Esophagus muscularis mucosa (tissue), 4 donors: Measurements from ENCODE around the gene SIGLEC10. TPM values are rescaled to one million over a fixed set of nuclear protein-coding genes. Genes with fewer than 3 reads are reported as not detected.
"Not testable (repeated sequence)": the region's sequence is repeated elsewhere in the genome, so short reads cannot be mapped to it uniquely, and the experiment has no call there.

Experiments
- DNase-seq: peaks from one replicate; pipeline ENCODE4 v3.0.0-alpha.2; 2017; ENCODE audit errors: extremely low spot score
- H3K27ac ChIP-seq, 4 donors: fragments of 200-600 bp; sonication (generic); replicated peaks in 1 of 4; 1 replicate in 3 of 4; 2 replicates in 1 of 4; pipeline ENCODE4 v1.5.1; 2016 to 2019; ENCODE audit warnings: mild to moderate bottlenecking in 1 of 4
- H3K27me3 ChIP-seq, 4 donors: fragments of 200-600 bp; sonication (generic); one replicate each; pipeline versions ENCODE4 v1.5.1 to v1.6.0; 2016 to 2019
- H3K36me3 ChIP-seq, 4 donors: fragments of 200-600 bp; sonication (generic); one replicate each; pipeline ENCODE4 v1.5.1; 2016 to 2019
- H3K4me1 ChIP-seq, 4 donors: fragments of 200-600 bp; sonication (generic); one replicate each; pipeline ENCODE4 v1.5.1; 2016 to 2019
- H3K4me3 ChIP-seq, 4 donors: fragments of 200-600 bp; sonication (generic); 1 replicate in 2 of 4; 2 replicates in 2 of 4; pipeline ENCODE4 v1.5.1; 2016 to 2019; ENCODE audit warnings: mild to moderate bottlenecking in 4 of 4, moderate library complexity in 1 of 4
- H3K9me3 ChIP-seq, 4 donors: fragments of 200-600 bp; sonication (generic); 1 replicate in 3 of 4; 2 replicates in 1 of 4; pipeline ENCODE4 v1.5.1; 2016 to 2019
- EP300 ChIP-seq: sonication (generic); formaldehyde crosslinking; IDR thresholded peaks from one replicate; pipeline ENCODE4 v1.6.1; 2017; ENCODE audit warnings: antibody characterized with exemption
- POLR2A ChIP-seq: fragments of 450-650 bp; IDR thresholded peaks from one replicate; pipeline ENCODE4 v1.6.1; 2017; ENCODE audit warnings: antibody characterized with exemption, moderate library complexity, mild to moderate bottlenecking, low read depth
- POLR2AphosphoS5 ChIP-seq, 2 donors: sonication (generic); formaldehyde crosslinking; IDR thresholded peaks; one replicate each; pipeline ENCODE4 v1.6.1; 2017; ENCODE audit warnings: antibody characterized with exemption in 2 of 2
- WGBS: methylation state at CpG from one replicate; pipeline ENCODE4 v1.1.5; 2018; 5-methylcytosine and 5-hydroxymethylcytosine counted together
- intact Hi-C: fragments of 100-400 bp; cut with DNase I; formaldehyde crosslinking; loops from one replicate; pipeline ENCODE4 v1.15.1; 2023
- total RNA-seq, 4 donors: library from RNA; depleted of rRNA; stranded (reverse); fragments of >200 nt; gene quantifications; one replicate each; pipeline versions ENCODE4 v1.1.0 to v1.2.1, GENCODE V29; 2016
- TF ChIP-seq, protein P1 (sequence below), 3 experiments: fragments of 200-600 bp in 2 of 3; fragments of 450-650 bp in 1 of 3; sonication (generic) in 2 of 3; IDR thresholded peaks; one replicate each; pipeline ENCODE4 v1.5.1; 2017 to 2019; ENCODE audit warnings: antibody characterized with exemption in 3 of 3, mild to moderate bottlenecking in 2 of 3, moderate library complexity in 1 of 3

The SIGLEC10 gene
- total RNA-seq, 4 donors from 2014 or later, result 1.4 to 4.1 (median 2.4) TPM

DNA sequence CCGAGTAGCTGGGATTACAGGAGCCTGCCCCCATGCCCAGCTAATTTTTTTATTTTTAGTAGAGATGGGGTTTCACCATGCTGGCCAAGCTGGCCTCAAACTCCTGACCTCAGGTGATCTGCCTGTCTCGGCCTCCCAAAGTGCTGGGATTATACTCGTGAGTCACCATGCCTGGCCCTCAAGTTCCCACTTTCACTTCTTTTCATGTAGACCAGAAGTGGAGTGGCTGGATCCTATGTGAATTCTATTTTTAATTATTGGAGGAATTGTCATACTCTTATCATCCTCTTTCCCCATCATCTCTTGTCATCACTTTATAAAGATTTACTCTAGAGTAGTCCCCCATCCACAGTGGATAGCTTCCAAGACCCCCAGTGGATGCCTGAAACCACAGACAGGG, 12.8 kb upstream of the SIGLEC10 start:
- intact Hi-C loops, result no loop called here
- Histone ChIP-seq H3K36me3 (no peaks in the 10 kb centered on the region), H3K27me3 (peaks cover 0 to 33% (median 0%) of the 10 kb centered on the region in 4 donors), H3K27ac (no peak overlapping the region), H3K9me3 (no peaks in the 10 kb centered on the region), H3K4me1 (no peaks in the 10 kb centered on the region), H3K4me3 (no peak overlapping the region)
- WGBS, result 61% methylated on average over 3 of the region's 3 CpGs
- TF ChIP-seq POLR2A (no peak), POLR2AphosphoS5 (IDR thresholded peaks at IDR 0.05) (no peak), EP300 (no peak)
- TF ChIP-seq, protein P1, sequence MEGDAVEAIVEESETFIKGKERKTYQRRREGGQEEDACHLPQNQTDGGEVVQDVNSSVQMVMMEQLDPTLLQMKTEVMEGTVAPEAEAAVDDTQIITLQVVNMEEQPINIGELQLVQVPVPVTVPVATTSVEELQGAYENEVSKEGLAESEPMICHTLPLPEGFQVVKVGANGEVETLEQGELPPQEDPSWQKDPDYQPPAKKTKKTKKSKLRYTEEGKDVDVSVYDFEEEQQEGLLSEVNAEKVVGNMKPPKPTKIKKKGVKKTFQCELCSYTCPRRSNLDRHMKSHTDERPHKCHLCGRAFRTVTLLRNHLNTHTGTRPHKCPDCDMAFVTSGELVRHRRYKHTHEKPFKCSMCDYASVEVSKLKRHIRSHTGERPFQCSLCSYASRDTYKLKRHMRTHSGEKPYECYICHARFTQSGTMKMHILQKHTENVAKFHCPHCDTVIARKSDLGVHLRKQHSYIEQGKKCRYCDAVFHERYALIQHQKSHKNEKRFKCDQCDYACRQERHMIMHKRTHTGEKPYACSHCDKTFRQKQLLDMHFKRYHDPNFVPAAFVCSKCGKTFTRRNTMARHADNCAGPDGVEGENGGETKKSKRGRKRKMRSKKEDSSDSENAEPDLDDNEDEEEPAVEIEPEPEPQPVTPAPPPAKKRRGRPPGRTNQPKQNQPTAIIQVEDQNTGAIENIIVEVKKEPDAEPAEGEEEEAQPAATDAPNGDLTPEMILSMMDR (IDR thresholded peaks at IDR 0.05), result no peak
- DNase-seq, result no peak

GRCh38 chr19:51427201-51427600, 9.8 kb upstream of the SIGLEC10 start:
- peaks cover 0 to 40% (median 0%) of the 10 kb centered on the region in 4 donors for H3K27me3 ChIP-seq
- TF ChIP-seq EP300, result no peak
- TF ChIP-seq, protein P1 (IDR thresholded peaks at IDR 0.05), result no peak
- no peak for TF ChIP-seq POLR2A
- TF ChIP-seq POLR2AphosphoS5 (IDR thresholded peaks at IDR 0.05), result no peak
- H3K36me3 ChIP-seq, result no peaks in the 10 kb centered on the region
- H3K4me1 ChIP-seq, result peaks cover 0 to under 1% (median 0%) of the 10 kb centered on the region in 4 donors
- 48% methylated on average over 3 of the region's 3 CpGs for WGBS
- no peak for DNase-seq
- H3K4me3 ChIP-seq, result no peak overlapping the region
- no peaks in the 10 kb centered on the region for H3K9me3 ChIP-seq
- intact Hi-C loops, result no loop called here
- H3K27ac ChIP-seq, result no peak overlapping the region

DNA sequence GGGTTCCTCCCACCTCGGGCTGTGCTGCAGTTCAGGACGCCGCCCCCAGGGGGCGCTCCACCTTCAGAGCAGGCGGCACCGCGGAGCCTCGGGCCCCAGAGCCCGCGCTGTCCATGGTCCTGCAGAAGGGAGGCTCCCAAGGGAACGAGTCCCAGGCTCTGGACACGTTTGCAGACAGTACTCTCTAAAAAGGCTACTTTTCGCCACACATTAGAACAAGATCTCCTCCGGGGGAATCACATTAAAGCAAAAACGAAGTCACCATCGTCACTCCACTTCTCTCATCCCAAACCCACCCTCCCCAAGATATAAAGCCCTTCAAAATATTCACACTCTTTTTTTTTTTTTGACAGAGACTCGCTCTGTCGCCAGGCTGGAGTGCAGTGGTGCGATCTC, 4.6 kb upstream of the SIGLEC10 start:
- no peak for DNase-seq
- Histone ChIP-seq H3K27ac (no peak overlapping the region), H3K9me3 (no peaks in the 10 kb centered on the region), H3K27me3 (peaks cover 0 to 73% (median 0%) of the 10 kb centered on the region in 4 donors), H3K36me3 (no peaks in the 10 kb centered on the region), H3K4me1 (peaks cover 0 to 9% (median 3%) of the 10 kb centered on the region in 4 donors), H3K4me3 (no peak overlapping the region)
- intact Hi-C loops, result no loop called here
- TF ChIP-seq, protein P1 (IDR thresholded peaks at IDR 0.05), result peak; percentile 80 to 94 (median 83)
- TF ChIP-seq POLR2A (no peak), EP300 (no peak), POLR2AphosphoS5 (IDR thresholded peaks at IDR 0.05) (peak in 1 of 2 donors; percentile 36)
- WGBS, result 12% methylated on average over 15 of the region's 19 CpGs

GRCh38 chr19:51421229-51422052, 4.0 kb upstream of the SIGLEC10 start:
- Histone ChIP-seq H3K4me3 (no peak overlapping the region), H3K4me1 (peaks cover 0 to 9% (median 3%) of the 10 kb centered on the region in 4 donors), H3K27me3 (peaks cover 0 to 77% (median 0%) of the 10 kb centered on the region in 4 donors), H3K36me3 (no peaks in the 10 kb centered on the region), H3K27ac (no peak overlapping the region), H3K9me3 (no peaks in the 10 kb centered on the region)
- WGBS, result 17% methylated on average over 26 of the region's 39 CpGs
- TF ChIP-seq, protein P1 (IDR thresholded peaks at IDR 0.05), result no peak
- TF ChIP-seq POLR2A, result no peak
- TF ChIP-seq POLR2AphosphoS5 (IDR thresholded peaks at IDR 0.05), result no peak
- TF ChIP-seq EP300, result no peak
- DNase-seq, result no peak
- intact Hi-C loops, result no loop called here

GRCh38 chr19:51420511-51420910, 3.1 kb upstream of the SIGLEC10 start:
- peaks cover 0 to 77% (median 0%) of the 10 kb centered on the region in 4 donors for H3K27me3 ChIP-seq
- H3K4me3 ChIP-seq, intact Hi-C loops, H3K9me3 ChIP-seq, H3K27ac ChIP-seq, H3K36me3 ChIP-seq, H3K4me1 ChIP-seq, DNase-seq: not testable (repeated sequence)
- WGBS, result 90% methylated on average over 11 of the region's 11 CpGs
